HCT116 (cell line): ENCODE results near the gene LRRFIP1. TPM values are rescaled to one million over a fixed set of nuclear protein-coding genes. Genes with fewer than 3 reads are reported as not detected.

ENCODE experiments used
- ATAC-seq: fragments of 200-7000 bp; cut with Tn5 transposase; 2 replicates; pipeline ENCODE4 v1.9.1; 2020; ENCODE audit warnings: mild to moderate bottlenecking, moderate library complexity
- BruUV-seq: library from RNA; stranded (reverse); fragments of 400-500 nt; replicated peaks from 2 replicates; lab custom pipeline; 2021; lab: Mats Ljungman, UMichigan
- CTCF ChIA-PET: fragments of 300-600 bp; sonication (Branson Sonifier 250); formaldehyde crosslinking; loops from one replicate; lab custom pipeline; 2021; ENCODE audit warnings: antibody characterized with exemption; lab: Charles Lee
- POLR2A ChIA-PET: fragments of 300-600, 350-600 bp; sonication (Branson Sonifier 250); formaldehyde crosslinking; loops from one replicate; lab custom pipeline; 2021; ENCODE audit warnings: antibody characterized with exemption; lab: Charles Lee
- RAD21 ChIA-PET, 2 experiments: fragments of 300-600 bp; sonication (Branson Sonifier 250); formaldehyde crosslinking; loops; one replicate each; lab custom pipeline; 2023; ENCODE audit warnings: low total read pairs in 2 of 2; ENCODE audit not compliant: uncharacterized antibody in 2 of 2, unreplicated experiment in 2 of 2, low non-redundant PET in 1 of 2; lab: Charles Lee
- DNase-seq: peaks from one replicate; pipeline ENCODE4 v3.0.0-alpha.2; 2010; ENCODE audit warnings: low read depth, low spot score
- H2AFZ ChIP-seq: fragments of 200-600 bp; shearing (Covaris generic), sonication (generic); 2 replicates; pipeline ENCODE4 v1.6.1; 2017; ENCODE audit warnings: low read depth, mixed run types, mixed read lengths, antibody characterized with exemption, low read length; ENCODE audit not compliant: poor library complexity, severe bottlenecking
- H3K27ac ChIP-seq: 2 replicates; pipeline ENCODE4 v1.5.1; 2012; ENCODE audit warnings: low read depth, low read length
- H3K27me3 ChIP-seq: fragments of 200-600 bp; sonication (generic); 2 replicates; pipeline ENCODE4 v1.6.1; 2016; ENCODE audit warnings: mixed run types, low read length, mixed read lengths; ENCODE audit not compliant: insufficient read depth
- H3K36me3 ChIP-seq, 2 experiments: fragments of 200-500 bp in 1 of 2; fragments of 200-600 bp in 1 of 2; sonication (Bioruptor generic) in 1 of 2; sonication (generic) in 1 of 2; 2 replicates each; pipeline versions ENCODE4 v1.5.1 to v1.6.1; 2014 to 2016; ENCODE audit warnings: low read length in 2 of 2, inconsistent platforms in 1 of 2, mixed read lengths in 1 of 2, mixed run types in 1 of 2; ENCODE audit not compliant: insufficient read depth in 2 of 2, control insufficient read depth in 1 of 2
- H3K4me1 ChIP-seq, 2 experiments: fragments of 200-600 bp in 1 of 2; sonication (generic) in 1 of 2; 2 replicates each; pipeline versions ENCODE4 v1.5.1 to v1.6.1; 2012 to 2017; ENCODE audit warnings: low read length in 2 of 2, inconsistent platforms in 1 of 2, mild to moderate bottlenecking in 1 of 2, mixed read lengths in 1 of 2, mixed run types in 1 of 2, moderate library complexity in 1 of 2; ENCODE audit not compliant: insufficient read depth in 2 of 2, control insufficient read depth in 1 of 2
- H3K4me2 ChIP-seq: fragments of 200-600 bp; sonication (generic); 2 replicates; pipeline ENCODE4 v1.6.1; 2017; ENCODE audit warnings: mixed run types, low read length, mixed read lengths
- H3K4me3 ChIP-seq, 2 experiments: fragments of 200-600 bp in 1 of 2; sonication (generic) in 1 of 2; replicated peaks in 1 of 2; 2 replicates each; pipeline ENCODE4 v1.5.1; 2011 to 2016; ENCODE audit warnings: low read length in 2 of 2, control low read depth in 1 of 2, low read depth in 1 of 2, mild to moderate bottlenecking in 1 of 2, mixed read lengths in 1 of 2, mixed run types in 1 of 2
- H3K79me2 ChIP-seq: fragments of 200-600 bp; sonication (generic); 2 replicates; pipeline ENCODE4 v1.6.1; 2017; ENCODE audit warnings: mild to moderate bottlenecking, mixed run types, low read length, moderate library complexity, mixed read lengths; ENCODE audit not compliant: insufficient read depth
- H3K9ac ChIP-seq: fragments of 200-600 bp; sonication (generic); 2 replicates; pipeline ENCODE4 v1.6.1; 2016; ENCODE audit warnings: low read length, mixed read lengths
- H3K9me2 ChIP-seq: fragments of 200-600 bp; sonication (generic), shearing (Covaris generic); 2 replicates; pipeline ENCODE4 v1.6.1; 2017; ENCODE audit warnings: mixed run types, mild to moderate bottlenecking, moderate library complexity; ENCODE audit not compliant: insufficient read depth
- H3K9me3 ChIP-seq, 2 experiments: fragments of 200-500 bp in 1 of 2; fragments of 200-600 bp in 1 of 2; sonication (Bioruptor generic) in 1 of 2; sonication (generic) in 1 of 2; 2 replicates each; pipeline ENCODE4 v1.6.1; 2014 to 2017; ENCODE audit warnings: low read length in 2 of 2, mixed read lengths in 2 of 2, inconsistent platforms in 1 of 2, low read depth in 1 of 2, mild to moderate bottlenecking in 1 of 2, mixed run types in 1 of 2, moderate library complexity in 1 of 2; ENCODE audit not compliant: control insufficient read depth in 1 of 2, insufficient read depth in 1 of 2
- H4K20me1 ChIP-seq: fragments of 200-600 bp; sonication (generic), shearing (Covaris generic); 2 replicates; pipeline ENCODE4 v1.6.1; 2017; ENCODE audit warnings: mixed run types, mild to moderate bottlenecking, moderate library complexity; ENCODE audit not compliant: insufficient read depth
- CBX3 ChIP-seq: IDR thresholded peaks from 2 replicates; pipeline ENCODE4 v1.6.1; 2012; ENCODE audit warnings: low read depth
- CTCF ChIP-seq, 3 experiments: fragments of 200-600 bp in 1 of 3; sonication (generic) in 1 of 3; IDR thresholded peaks in 2 of 3; conservative IDR thresholded peaks in 1 of 3; 2 replicates each; pipeline ENCODE4 v1.5.1; 2012 to 2017; ENCODE audit warnings: low read depth in 2 of 3, low read length in 2 of 3, antibody characterized with exemption in 1 of 3, borderline replicate concordance in 1 of 3, control low read depth in 1 of 3, mild to moderate bottlenecking in 1 of 3, mixed read lengths in 1 of 3, mixed run types in 1 of 3, moderate library complexity in 1 of 3; ENCODE audit not compliant: insufficient read depth in 1 of 3
- ELF1 ChIP-seq: IDR thresholded peaks from 2 replicates; pipeline ENCODE4 v1.6.1; 2012; ENCODE audit warnings: low read depth, borderline replicate concordance
- EZH2 ChIP-seq: fragments of 200-600 bp; sonication (generic); IDR thresholded peaks from 2 replicates; pipeline ENCODE4 v1.6.1; 2017; ENCODE audit warnings: antibody characterized with exemption, mixed run types
- EZH2phosphoT487 ChIP-seq: fragments of 200-600 bp; IDR thresholded peaks from 2 replicates; pipeline ENCODE4 v1.6.1; 2018; ENCODE audit warnings: antibody characterized with exemption, borderline replicate concordance
- FOSL1 ChIP-seq: IDR thresholded peaks from 2 replicates; pipeline ENCODE4 v1.6.1; 2012; ENCODE audit warnings: low read depth
- JUND ChIP-seq: IDR thresholded peaks from 2 replicates; pipeline ENCODE4 v1.6.1; 2012
- POLR2A ChIP-seq: IDR thresholded peaks from 2 replicates; pipeline ENCODE4 v1.7.0; 2011; ENCODE audit warnings: borderline replicate concordance; ENCODE audit not compliant: insufficient read depth, insufficient read length; ENCODE audit errors: extremely low read depth
- POLR2AphosphoS5 ChIP-seq: IDR thresholded peaks from 2 replicates; pipeline ENCODE4 v1.6.1; 2011; ENCODE audit warnings: mild to moderate bottlenecking, low read depth, low read length, moderate library complexity
- SIN3A ChIP-seq: IDR thresholded peaks from 2 replicates; pipeline ENCODE4 v1.6.1; 2012; ENCODE audit warnings: low read depth
- SP1 ChIP-seq: IDR thresholded peaks from 2 replicates; pipeline ENCODE4 v1.6.1; 2012; ENCODE audit warnings: low read depth
- SRF ChIP-seq: IDR thresholded peaks from 2 replicates; pipeline ENCODE4 v1.6.1; 2012; ENCODE audit warnings: low read depth
- YY1 ChIP-seq: IDR thresholded peaks from 2 replicates; pipeline ENCODE4 v1.6.1; 2011; ENCODE audit warnings: low read length, low read depth, moderate library complexity, mild to moderate bottlenecking; ENCODE audit not compliant: insufficient replicate concordance; ENCODE audit errors: extremely low read depth
- ZBTB33 ChIP-seq: IDR thresholded peaks from 2 replicates; pipeline ENCODE4 v1.6.1; 2011; ENCODE audit warnings: mild to moderate bottlenecking, low read length, moderate library complexity; ENCODE audit not compliant: insufficient replicate concordance; ENCODE audit errors: extremely low read depth
- ZNF274 ChIP-seq: fragments of 200-500 bp; sonication (Bioruptor generic); IDR thresholded peaks from 2 replicates; pipeline ENCODE4 v1.6.1; 2014; ENCODE audit warnings: mild to moderate bottlenecking, low read depth, low read length, inconsistent platforms
- intact Hi-C: fragments of 100-400 bp; cut with micrococcal nuclease; formaldehyde crosslinking; loops from 2 replicates; pipeline ENCODE4 v1.10.0; 2022
- total RNA-seq: library from RNA; stranded (reverse); gene quantifications from one replicate; pipeline ENCODE4 v1.2.1, GENCODE V29; 2021; ENCODE audit not compliant: unreplicated experiment

LRRFIP1 gene
- total RNA-seq, 1 experiment from 2014 or later: 76.9 TPM

- no peak overlapping the region for H3K9ac ChIP-seq
- H3K4me2 ChIP-seq: no peak overlapping the region
- H3K27me3 ChIP-seq: no peaks in the 10 kb centered on the region
- H3K27ac ChIP-seq: no peak overlapping the region
- intact Hi-C loops: no loop called here
- DNase-seq: no peak
- H3K9me2 ChIP-seq: no peaks in the 10 kb centered on the region
- POLR2A ChIA-PET: no interaction called here
- no peak for TF ChIP-seq ZBTB33
- TF ChIP-seq POLR2A: no peak
- no peak for TF ChIP-seq CBX3
- no peak for TF ChIP-seq SP1
- no peak for TF ChIP-seq EZH2phosphoT487
- no peak for TF ChIP-seq ELF1
- no peak for TF ChIP-seq POLR2AphosphoS5
- TF ChIP-seq EZH2: no peak
- TF ChIP-seq ZNF274: no peak
- TF ChIP-seq FOSL1: no peak
- TF ChIP-seq YY1: no peak
- TF ChIP-seq CTCF (IDR thresholded peaks at IDR 0.05 in 2 of 3, conservative IDR thresholded peaks at IDR 0.05 in 1 of 3; ENCODE audit: borderline replicate concordance in 1 of 3, insufficient read depth in 1 of 3, low read depth in 2 of 3, low read length in 2 of 3): no peak
- no peak for TF ChIP-seq JUND
- no peak for TF ChIP-seq SRF
- no peak for TF ChIP-seq SIN3A
- RAD21 ChIA-PET: no interaction called here
- H3K4me3 ChIP-seq: no peak overlapping the region
- H4K20me1 ChIP-seq: no peaks in the 10 kb centered on the region
- H3K36me3 ChIP-seq: no peaks in the 10 kb centered on the region
- H3K4me1 ChIP-seq: peaks cover 22 to 62% of the 10 kb centered on the region in 2 experiments
- no peak for ATAC-seq
- no peaks in the 10 kb centered on the region for H3K9me3 ChIP-seq
- CTCF ChIA-PET: no interaction called here
- H3K79me2 ChIP-seq: peaks cover 98% of the 10 kb centered on the region
- BruUV-seq: no TSS peak
- no peak overlapping the region for H2AFZ ChIP-seq
Observed at GRCh38 chr2:237700512-237701032, 73.2 kb downstream of the LRRFIP1 start.
